Keratinocyte (primary cell): Measurements from ENCODE around the gene SIN3A. TPM values are rescaled to one million over a fixed set of nuclear protein-coding genes. Genes with fewer than 3 reads are reported as not detected.

Source experiments
- DNase-seq: peaks from one replicate; pipeline ENCODE4 v3.0.0-alpha.2; 2011; ENCODE audit warnings: low read depth, missing footprints, low spot score
- FAIRE-seq: peaks from 2 replicates; lab custom pipeline; 2011; peaks lifted over from hg19 to GRCh38; lab: Jason Lieb, UNC
- H2AFZ ChIP-seq: 2 replicates; pipeline ENCODE4 v1.6.0; 2012; ENCODE audit warnings: low read length, control low read depth, inconsistent platforms; ENCODE audit not compliant: control insufficient read depth
- H3K27ac ChIP-seq: 2 replicates; pipeline ENCODE4 v1.5.1; 2011; ENCODE audit warnings: low read length; ENCODE audit not compliant: control insufficient read depth, insufficient read depth
- H3K27me3 ChIP-seq: 3 replicates; pipeline ENCODE4 v1.6.0; 2011; ENCODE audit warnings: low read length; ENCODE audit not compliant: control insufficient read depth, insufficient read depth; ENCODE audit errors: extremely low read depth
- H3K36me3 ChIP-seq, 2 experiments: 2 replicates in 1 of 2; 3 replicates in 1 of 2; pipeline ENCODE4 v1.5.1; 2011; ENCODE audit warnings: low read length in 2 of 2, mild to moderate bottlenecking in 1 of 2; ENCODE audit not compliant: control insufficient read depth in 2 of 2, insufficient read depth in 2 of 2; ENCODE audit errors: extremely low read depth in 1 of 2
- H3K4me1 ChIP-seq: 3 replicates; pipeline ENCODE4 v1.5.1; 2011; ENCODE audit warnings: low read length; ENCODE audit not compliant: control insufficient read depth, insufficient read depth; ENCODE audit errors: extremely low read depth
- H3K4me2 ChIP-seq: 3 replicates; pipeline ENCODE4 v1.6.0; 2011; ENCODE audit warnings: low read depth, low read length; ENCODE audit not compliant: control insufficient read depth, insufficient read depth; ENCODE audit errors: extremely low read depth
- H3K4me3 ChIP-seq, 3 experiments: fragments of 200-600 bp in 1 of 3; sonication (generic) in 1 of 3; 2 replicates in 2 of 3; 3 replicates in 1 of 3; pipeline ENCODE4 v1.5.1; 2011 to 2016; ENCODE audit warnings: low read length in 3 of 3, mild to moderate bottlenecking in 3 of 3, control low read depth in 2 of 3, inconsistent platforms in 1 of 3, low read depth in 1 of 3, mixed read lengths in 1 of 3, mixed run types in 1 of 3, moderate library complexity in 1 of 3; ENCODE audit not compliant: control insufficient read depth in 2 of 3, insufficient read depth in 2 of 3; ENCODE audit errors: extremely low read depth in 1 of 3
- H3K79me2 ChIP-seq: 2 replicates; pipeline ENCODE4 v1.6.0; 2012; ENCODE audit warnings: low read length; ENCODE audit not compliant: control insufficient read depth, insufficient read depth
- H3K9ac ChIP-seq: 3 replicates; pipeline ENCODE4 v1.6.0; 2011; ENCODE audit warnings: low read length; ENCODE audit not compliant: control insufficient read depth, insufficient read depth; ENCODE audit errors: extremely low read depth
- H3K9me1 ChIP-seq: 3 replicates; pipeline ENCODE4 v1.6.0; 2011; ENCODE audit warnings: low read length; ENCODE audit not compliant: control insufficient read depth, insufficient read depth; ENCODE audit errors: extremely low read depth
- H3K9me3 ChIP-seq: 2 replicates; pipeline ENCODE4 v1.5.1; 2012; ENCODE audit warnings: low read depth, low read length; ENCODE audit not compliant: control insufficient read depth
- H4K20me1 ChIP-seq: 3 replicates; pipeline ENCODE4 v1.6.0; 2011; ENCODE audit warnings: low read length; ENCODE audit not compliant: control insufficient read depth, insufficient read depth; ENCODE audit errors: extremely low read depth
- CTCF ChIP-seq, 3 experiments: IDR thresholded peaks in 1 of 3; conservative IDR thresholded peaks in 1 of 3; optimal IDR thresholded peaks in 1 of 3; 2 replicates in 2 of 3; 3 replicates in 1 of 3; pipeline versions ENCODE3 to v1.5.1; 2011; ENCODE audit warnings: low read length in 3 of 3, mild to moderate bottlenecking in 3 of 3, moderate library complexity in 2 of 3, control low read depth in 1 of 3, inconsistent platforms in 1 of 3; ENCODE audit not compliant: insufficient read depth in 2 of 3; ENCODE audit errors: extremely low read depth in 1 of 3
- EZH2 ChIP-seq: IDR thresholded peaks from one replicate; pipeline ENCODE4 v1.6.1; 2012; ENCODE audit warnings: inconsistent platforms, mild to moderate bottlenecking, low read length, moderate library complexity
- dilution Hi-C: fragments of 300-500 bp; cut with MboI; formaldehyde crosslinking; loops from one replicate; pipeline ENCODE4 v1.7.0; 2020; ENCODE audit warnings: low sequenced_read_pairs; ENCODE audit not compliant: extremely low pct_ligation_motif_present
- polyA plus RNA-seq, 5 experiments: library from polyadenylated mRNA; depleted of rRNA in 3 of 5; stranded (reverse) in 3 of 5; stranded (forward) in 1 of 5; unstranded in 1 of 5; fragments of >200 nt; gene quantifications; 1 replicate in 1 of 5; 2 replicates in 3 of 5; 3 replicates in 1 of 5; pipeline versions ENCODE4 v1.2.1 to v1.2.3, GENCODE V29; 2011 to 2012; ENCODE audit warnings: missing spikeins in 2 of 5, low read depth in 1 of 5, low replicate concordance in 1 of 5

SIN3A gene
- polyA plus RNA-seq, 1 donor (not counting 4 experiments of a cell fraction or from before 2014, with no cell fraction given): 19.4 TPM

GRCh38 chr15:75453703-75454470 is 2.4 kb upstream of the SIN3A start:
- Histone ChIP-seq H4K20me1 (peaks cover 14% of the 10 kb centered on the region), H3K79me2 (peaks cover 21% of the 10 kb centered on the region), H3K27me3 (no peaks in the 10 kb centered on the region), H3K36me3 (no peaks in the 10 kb centered on the region), H3K9ac (peak overlapping the region; percentile 96), H3K27ac (peak overlapping the region; percentile 99), H2AFZ (peak overlapping the region; percentile 61), H3K4me1 (peaks cover 34% of the 10 kb centered on the region), H3K9me3 (no peaks in the 10 kb centered on the region), H3K4me3 (peak overlapping the region; percentile 94 to 98 (median 97)), H3K9me1 (no peaks in the 10 kb centered on the region), H3K4me2 (peak overlapping the region; percentile 100)
- DNase-seq (peak; percentile 99), FAIRE-seq (peak; percentile 39)
- TF ChIP-seq EZH2 (no peak), CTCF (optimal IDR thresholded peaks at IDR 0.05 in 1 of 3, IDR thresholded peaks at IDR 0.05 in 1 of 3, conservative IDR thresholded peaks at IDR 0.05 in 1 of 3; ENCODE audit: extremely low read depth in 1 of 3, insufficient read depth in 2 of 3, low read length in 3 of 3) (no peak)
- dilution Hi-C loops: no loop called here

- peak overlapping the region; percentile 96 for H3K9ac ChIP-seq
- dilution Hi-C loops: no loop called here
- DNase-seq (no peak), FAIRE-seq (no peak)
- no peak for TF ChIP-seq EZH2
- TF ChIP-seq CTCF (optimal IDR thresholded peaks at IDR 0.05 in 1 of 3, IDR thresholded peaks at IDR 0.05 in 1 of 3, conservative IDR thresholded peaks at IDR 0.05 in 1 of 3; ENCODE audit: extremely low read depth in 1 of 3, insufficient read depth in 2 of 3, low read length in 3 of 3): peak in 2 of 3 experiments; percentile 28 to 35
- H3K4me1 ChIP-seq: peaks cover 34% of the 10 kb centered on the region
- H3K27ac ChIP-seq: peak overlapping the region; percentile 99
- peaks cover 14% of the 10 kb centered on the region for H4K20me1 ChIP-seq
- no peaks in the 10 kb centered on the region for H3K9me3 ChIP-seq
- peak overlapping the region; percentile 61 for H2AFZ ChIP-seq
- H3K9me1 ChIP-seq: no peaks in the 10 kb centered on the region
- H3K36me3 ChIP-seq: no peaks in the 10 kb centered on the region
- peaks cover 29% of the 10 kb centered on the region for H3K79me2 ChIP-seq
- peak overlapping the region; percentile 100 for H3K4me2 ChIP-seq
- peak overlapping the region; percentile 58 to 98 (median 97) for H3K4me3 ChIP-seq
- no peaks in the 10 kb centered on the region for H3K27me3 ChIP-seq
Measured at GRCh38 chr15:75452865-75453702, 1.6 kb upstream of the SIN3A start.
